GM23248 (cell line): ENCODE measurements around the gene CFL1. TPM values are rescaled to one million over a fixed set of nuclear protein-coding genes. Genes with fewer than 3 reads are reported as not detected.

Experiments
- DNase-seq: peaks from one replicate; pipeline ENCODE4 v3.0.0-alpha.2; 2015
- H2AFZ ChIP-seq: fragments of 200-600 bp; sonication (generic); 2 replicates; pipeline ENCODE4 v1.6.1; 2016; ENCODE audit warnings: antibody characterized with exemption
- H3F3A ChIP-seq: fragments of 200-600 bp; sonication (generic); 2 replicates; pipeline ENCODE4 v1.6.1; 2016; ENCODE audit warnings: mild to moderate bottlenecking, antibody characterized with exemption, mixed run types; ENCODE audit not compliant: insufficient read depth
- H3K27ac ChIP-seq: fragments of 200-600 bp; sonication (generic); 2 replicates; pipeline ENCODE4 v1.5.1; 2016; ENCODE audit warnings: mild to moderate bottlenecking
- H3K27me3 ChIP-seq: fragments of 200-600 bp; sonication (generic); replicated peaks from 2 replicates; pipeline ENCODE4 v1.6.1; 2016; ENCODE audit warnings: mild to moderate bottlenecking; ENCODE audit not compliant: insufficient read depth
- H3K36me3 ChIP-seq: fragments of 200-600 bp; sonication (generic); 2 replicates; pipeline ENCODE4 v1.6.1; 2016; ENCODE audit warnings: low read depth, mild to moderate bottlenecking
- H3K4me1 ChIP-seq: fragments of 200-600 bp; sonication (generic); 2 replicates; pipeline ENCODE4 v1.6.1; 2016; ENCODE audit warnings: mild to moderate bottlenecking; ENCODE audit not compliant: insufficient read depth
- H3K4me2 ChIP-seq: fragments of 200-600 bp; sonication (generic); one replicate; pipeline ENCODE4 v1.6.1; 2016; ENCODE audit warnings: mild to moderate bottlenecking; ENCODE audit not compliant: unreplicated experiment
- H3K4me3 ChIP-seq: fragments of 200-600 bp; sonication (generic); 2 replicates; pipeline ENCODE4 v1.5.1; 2016; ENCODE audit warnings: mild to moderate bottlenecking
- H3K79me2 ChIP-seq: fragments of 200-600 bp; sonication (generic); 2 replicates; pipeline ENCODE4 v1.6.1; 2016; ENCODE audit warnings: mild to moderate bottlenecking; ENCODE audit not compliant: insufficient read depth
- H3K9ac ChIP-seq: fragments of 200-600 bp; sonication (generic); 2 replicates; pipeline ENCODE4 v1.6.1; 2016; ENCODE audit warnings: mild to moderate bottlenecking
- H3K9me2 ChIP-seq: fragments of 200-600 bp; sonication (generic); 2 replicates; pipeline ENCODE4 v1.6.1; 2016; ENCODE audit warnings: mixed run types, mild to moderate bottlenecking, moderate library complexity; ENCODE audit not compliant: insufficient read depth
- H3K9me3 ChIP-seq: fragments of 200-600 bp; sonication (generic); one replicate; pipeline ENCODE4 v1.6.1; 2017; ENCODE audit warnings: low read depth
- H4K20me1 ChIP-seq: fragments of 200-600 bp; sonication (generic); 2 replicates; pipeline ENCODE4 v1.6.0; 2016; ENCODE audit not compliant: insufficient read depth
- EZH2 ChIP-seq: fragments of 200-600 bp; sonication (generic); IDR thresholded peaks from 2 replicates; pipeline ENCODE4 v1.6.1; 2018; ENCODE audit warnings: antibody characterized with exemption, mild to moderate bottlenecking; ENCODE audit not compliant: insufficient read depth, poor library complexity, severe bottlenecking
- EZH2phosphoT487 ChIP-seq: fragments of 200-600 bp; sonication (generic); IDR thresholded peaks from 2 replicates; pipeline ENCODE4 v1.6.1; 2018; ENCODE audit warnings: antibody characterized with exemption, moderate library complexity, mild to moderate bottlenecking, low read depth; ENCODE audit not compliant: insufficient read depth
- WGBS, 2 experiments: methylation state at CpG; one replicate each; pipeline ENCODE4 v1.1.6; 2015 to 2017; ENCODE audit warnings: low lambda C conversion rate in 2 of 2, low coverage in 1 of 2; ENCODE audit errors: missing lambda C conversion rate in 2 of 2; 5-methylcytosine and 5-hydroxymethylcytosine counted together
- in situ Hi-C: fragments of 300-500 bp; cut with MboI; formaldehyde crosslinking; loops from 2 replicates; pipeline ENCODE4 v1.15.0; 2020
- polyA plus RNA-seq: library from polyadenylated mRNA; unstranded; fragments of >200 nt; fragmentation: Nextera tagmentation; extraction: Ambion mirVana; gene quantifications from 2 replicates; pipeline ENCODE4 v1.2.1, GENCODE V29; 2016
- total RNA-seq: library from RNA; depleted of rRNA; stranded (reverse); fragments of >200 nt; shearing (Covaris generic); gene quantifications from 2 replicates; pipeline ENCODE4 v1.2.3, GENCODE V29; 2014

The CFL1 gene
- total and polyA plus RNA-seq, 2 experiments from 2014 or later: 1,312 to 2,650 TPM

GRCh38 chr11:65811764-65812475 lies 46.1 kb downstream of the CFL1 start:
- Histone ChIP-seq H4K20me1 (no peaks in the 10 kb centered on the region), H3K79me2 (no peaks in the 10 kb centered on the region), H3K9me2 (no peaks in the 10 kb centered on the region), H3K9me3 (no peaks in the 10 kb centered on the region), H2AFZ (no peak overlapping the region), H3K4me1 (no peaks in the 10 kb centered on the region), H3K36me3 (no peaks in the 10 kb centered on the region), H3K27ac (no peak overlapping the region), H3K9ac (no peak overlapping the region), H3K4me3 (no peak overlapping the region), H3K27me3 (0 out of 2 replicates have a peak, but pooled peaks cover 4% of the 10 kb centered on the region), H3F3A (no peaks in the 10 kb centered on the region), H3K4me2 (no peak overlapping the region)
- 58 to 59% methylated on average over 19 of the region's 19 CpGs for WGBS, 2 experiments
- DNase-seq: no peak
- in situ Hi-C loops: no loop called here
- TF ChIP-seq EZH2 (no peak), EZH2phosphoT487 (no peak)

- H3K27ac ChIP-seq: no peak overlapping the region
- H3K9me2 ChIP-seq: no peaks in the 10 kb centered on the region
- H4K20me1 ChIP-seq: no peaks in the 10 kb centered on the region
- H3F3A ChIP-seq: no peaks in the 10 kb centered on the region
- no peak for TF ChIP-seq EZH2phosphoT487
- no peak for TF ChIP-seq EZH2
- WGBS, 2 experiments: 77 to 80% methylated on average over 23 of the region's 23 CpGs
- H3K4me2 ChIP-seq: no peak overlapping the region
- H3K27me3 ChIP-seq: 0 out of 2 replicates have a peak, but pooled peaks cover 4% of the 10 kb centered on the region
- no peak overlapping the region for H2AFZ ChIP-seq
- no peaks in the 10 kb centered on the region for H3K9me3 ChIP-seq
- H3K4me1 ChIP-seq: no peaks in the 10 kb centered on the region
- no peaks in the 10 kb centered on the region for H3K36me3 ChIP-seq
- H3K4me3 ChIP-seq: no peak overlapping the region
- no peaks in the 10 kb centered on the region for H3K79me2 ChIP-seq
- DNase-seq: no peak
- in situ Hi-C loops: no loop called here
- no peak overlapping the region for H3K9ac ChIP-seq
These were observed 47.7 kb downstream of the CFL1 start for GRCh38 chr11:65810046-65810868.

DNA sequence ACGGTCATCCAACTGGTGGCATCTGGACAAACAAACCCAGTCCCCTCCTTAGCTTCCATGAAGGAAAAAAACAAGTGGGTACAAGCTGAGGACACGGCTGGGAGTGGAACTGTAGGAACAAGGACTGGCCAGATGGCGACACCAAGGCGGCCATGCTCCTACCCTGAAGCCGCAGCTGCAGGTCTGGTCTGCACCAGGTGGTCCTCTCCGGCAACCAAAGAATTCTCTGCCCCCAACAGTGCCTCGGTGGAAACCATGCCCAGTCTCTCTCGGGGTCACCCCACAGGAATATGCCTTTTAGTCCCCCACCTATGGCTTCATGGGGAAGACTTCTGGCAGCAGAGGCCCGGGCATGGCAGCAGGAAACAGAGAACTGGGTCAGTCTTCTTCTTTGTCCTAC lies 48.5 kb downstream of the CFL1 start:
- H3K4me2 ChIP-seq: no peak overlapping the region
- in situ Hi-C loops: no loop called here
- no peaks in the 10 kb centered on the region for H3K36me3 ChIP-seq
- DNase-seq: no peak
- H3K27ac ChIP-seq: no peak overlapping the region
- no peaks in the 10 kb centered on the region for H4K20me1 ChIP-seq
- H3K4me3 ChIP-seq: no peak overlapping the region
- WGBS, 2 experiments: 62 to 69% methylated on average over 9 of the region's 9 CpGs
- H2AFZ ChIP-seq: no peak overlapping the region
- H3F3A ChIP-seq: no peaks in the 10 kb centered on the region
- no peaks in the 10 kb centered on the region for H3K4me1 ChIP-seq
- no peaks in the 10 kb centered on the region for H3K9me3 ChIP-seq
- no peaks in the 10 kb centered on the region for H3K9me2 ChIP-seq
- no peak overlapping the region for H3K9ac ChIP-seq
- H3K79me2 ChIP-seq: no peaks in the 10 kb centered on the region
- TF ChIP-seq EZH2 (no peak), EZH2phosphoT487 (no peak)
- H3K27me3 ChIP-seq: 0 out of 2 replicates have a peak, but pooled peaks cover 5% of the 10 kb centered on the region

DNA sequence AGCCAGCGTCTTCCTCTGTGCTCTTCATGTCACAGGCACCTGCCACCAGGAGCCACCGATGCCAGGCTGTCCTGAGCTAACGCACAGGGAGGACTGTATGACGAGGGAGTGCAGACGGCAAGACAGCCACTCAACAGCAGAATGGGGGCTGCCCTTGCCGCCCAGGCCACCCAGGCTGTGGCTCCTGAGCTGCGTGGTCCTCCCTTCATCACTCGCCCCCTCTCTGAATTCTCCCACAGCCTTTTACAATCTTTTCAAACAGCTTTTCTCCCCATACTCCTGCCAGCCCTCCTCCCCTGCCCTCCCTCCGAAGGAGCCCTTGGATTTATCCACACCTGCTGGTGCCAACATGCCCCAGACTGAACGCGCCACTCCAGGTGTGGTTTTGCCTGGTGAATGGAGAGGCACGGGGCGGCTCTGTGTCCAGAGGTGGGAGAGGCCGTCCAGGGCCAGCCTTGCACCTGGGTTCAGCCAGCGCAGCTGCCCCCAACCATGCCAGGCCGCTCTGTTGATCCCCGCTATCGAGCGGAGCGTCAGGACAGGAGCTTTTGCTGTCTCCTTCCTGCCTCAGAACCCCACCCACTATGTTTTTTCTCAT lies 49.1 kb downstream of the CFL1 start:
- H3K4me3 ChIP-seq: no peak overlapping the region
- in situ Hi-C loops: no loop called here
- H2AFZ ChIP-seq: no peak overlapping the region
- H3K36me3 ChIP-seq: no peaks in the 10 kb centered on the region
- TF ChIP-seq EZH2phosphoT487 (no peak), EZH2 (no peak)
- no peaks in the 10 kb centered on the region for H4K20me1 ChIP-seq
- DNase-seq: no peak
- no peaks in the 10 kb centered on the region for H3K9me2 ChIP-seq
- WGBS, 2 experiments: 70 to 74% methylated on average over 19 to 20 of the region's 20 CpGs
- no peak overlapping the region for H3K9ac ChIP-seq
- H3K27ac ChIP-seq: no peak overlapping the region
- H3F3A ChIP-seq: no peaks in the 10 kb centered on the region
- no peak overlapping the region for H3K4me2 ChIP-seq
- H3K79me2 ChIP-seq: no peaks in the 10 kb centered on the region
- no peaks in the 10 kb centered on the region for H3K9me3 ChIP-seq
- peaks cover 11% of the 10 kb centered on the region; the same call in 1 of the 2 replicates for H3K27me3 ChIP-seq
- H3K4me1 ChIP-seq: no peaks in the 10 kb centered on the region
